Activated CD4-positive, alpha-beta memory T cell treated with anti-CD3 and anti-CD28 coated beads for 36 hours (primary cell): Measurements from ENCODE around the gene PPP4C. TPM values are rescaled to one million over a fixed set of nuclear protein-coding genes. Genes with fewer than 3 reads are reported as not detected.
A peak's percentile ranks its signal among the peaks of the same experiment; 100 is the strongest.
"Not testable (repeated sequence)": the region's sequence is repeated elsewhere in the genome, so short reads cannot be mapped to it uniquely, and the experiment has no call there.

Source experiments
- CTCF ChIA-PET: fragments of 350-600 bp; sonication (Branson Sonifier 250); formaldehyde crosslinking; loops from one replicate; lab custom pipeline; 2021; ENCODE audit warnings: antibody characterized with exemption, inconsistent platforms; lab: Charles Lee
- POLR2A ChIA-PET: fragments of 350-600 bp; sonication (Branson Sonifier 250); formaldehyde crosslinking; loops from one replicate; lab custom pipeline; 2021; ENCODE audit warnings: antibody characterized with exemption; lab: Charles Lee
- DNase-seq: peaks from one replicate; pipeline ENCODE4 v3.0.0-alpha.2; 2020
- H3K27ac Mint-ChIP-seq: one replicate; pipeline ENCODE4 v1.8.0; 2021; ENCODE audit warnings: mixed read lengths
- H3K27me3 Mint-ChIP-seq: one replicate; pipeline ENCODE4 v1.8.0; 2021; ENCODE audit warnings: mixed read lengths
- H3K36me3 Mint-ChIP-seq: one replicate; pipeline ENCODE4 v1.8.0; 2021; ENCODE audit warnings: mixed read lengths
- H3K4me1 Mint-ChIP-seq: one replicate; pipeline ENCODE4 v1.8.0; 2021; ENCODE audit warnings: low read depth, mixed read lengths
- H3K4me3 Mint-ChIP-seq: one replicate; pipeline ENCODE4 v1.8.0; 2021; ENCODE audit warnings: mild to moderate bottlenecking, mixed read lengths
- H3K9me3 Mint-ChIP-seq: one replicate; pipeline ENCODE4 v1.8.0; 2021; ENCODE audit warnings: mixed read lengths
- intact Hi-C: fragments of 100-400 bp; cut with micrococcal nuclease; formaldehyde crosslinking; loops from one replicate; pipeline ENCODE4 v1.15.1; 2023
- total RNA-seq, 2 experiments: library from RNA; stranded (reverse); gene quantifications; one replicate each; pipeline ENCODE4 v1.2.3, GENCODE V29; 2021

PPP4C gene
- total RNA-seq, 2 experiments from 2014 or later = 121 to 133 TPM

DNA sequence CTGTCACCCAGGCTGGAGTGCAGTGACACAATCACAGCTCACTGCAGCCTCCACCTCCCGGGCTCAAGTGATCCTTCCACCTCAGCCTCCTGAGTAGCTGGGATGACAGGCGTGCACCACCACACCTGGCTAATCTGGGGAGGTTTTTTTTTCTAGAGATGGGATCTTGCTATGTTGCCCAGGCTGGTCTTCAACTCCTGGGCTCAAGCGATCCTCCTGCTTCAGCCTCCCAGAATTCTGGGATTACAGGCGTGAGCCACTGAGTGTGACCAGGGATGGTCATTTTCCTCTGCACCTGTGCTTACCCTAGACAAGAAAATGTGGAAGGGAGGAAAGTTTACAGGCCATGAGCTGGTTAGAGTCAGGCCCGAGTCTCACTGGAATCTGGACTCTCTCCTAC, 35.1 kb upstream of the PPP4C start:
- H3K27me3 Mint-ChIP-seq, POLR2A ChIA-PET: not testable (repeated sequence)
- CTCF ChIA-PET = interaction anchor here (1.2 to 2.6 kb wide), 2 partner anchors 9 to 15 kb away, joined by 6 to 11 read pairs; partner anchors contain the start of gene TLCD3B

DNA sequence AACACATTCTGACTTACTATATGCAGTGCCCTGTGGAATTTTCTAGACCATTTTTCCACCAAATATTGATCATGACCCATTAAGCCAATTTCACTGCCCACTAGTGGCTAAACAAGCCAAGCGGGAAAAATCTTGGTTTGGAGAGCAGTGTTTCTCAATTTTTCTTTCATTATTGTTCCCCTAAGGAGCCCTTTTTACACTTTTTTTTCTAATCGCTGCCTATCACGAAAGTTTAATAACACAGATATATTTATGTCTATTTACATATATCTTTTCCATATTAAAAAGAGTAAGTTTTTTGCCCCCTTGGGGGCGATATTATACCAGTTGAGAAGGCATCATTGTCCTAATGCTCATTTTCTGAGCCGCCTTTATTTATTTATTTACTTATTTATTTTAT, 34.0 kb upstream of the PPP4C start:
- peaks cover 3% of the 10 kb centered on the region for H3K27me3 Mint-ChIP-seq
- H3K9me3 Mint-ChIP-seq = no peaks in the 10 kb centered on the region
- no peak for DNase-seq
- POLR2A ChIA-PET = interaction anchor here (0.7 kb wide), 1 partner anchor 45 kb away, joined by 3 read pairs; the partner anchor contains the start of gene INO80E
- H3K36me3 Mint-ChIP-seq = no peaks in the 10 kb centered on the region
- H3K4me3 Mint-ChIP-seq = no peak overlapping the region
- no peak overlapping the region for H3K27ac Mint-ChIP-seq
- CTCF ChIA-PET = interaction anchor here (1.2 to 3.3 kb wide), 6 partner anchors 10 to 51 kb away, joined by 5 to 17 read pairs (median 8); partner anchors contain the start of genes TBX6 and TLCD3B
- peaks cover 8% of the 10 kb centered on the region for H3K4me1 Mint-ChIP-seq
- intact Hi-C loops = no loop called here

More for the DNA sequence above, 35.1 kb upstream of the PPP4C start:
- DNase-seq, H3K9me3 Mint-ChIP-seq, intact Hi-C loops, H3K4me3 Mint-ChIP-seq, H3K27ac Mint-ChIP-seq, H3K36me3 Mint-ChIP-seq, H3K4me1 Mint-ChIP-seq: not testable (repeated sequence)

DNA sequence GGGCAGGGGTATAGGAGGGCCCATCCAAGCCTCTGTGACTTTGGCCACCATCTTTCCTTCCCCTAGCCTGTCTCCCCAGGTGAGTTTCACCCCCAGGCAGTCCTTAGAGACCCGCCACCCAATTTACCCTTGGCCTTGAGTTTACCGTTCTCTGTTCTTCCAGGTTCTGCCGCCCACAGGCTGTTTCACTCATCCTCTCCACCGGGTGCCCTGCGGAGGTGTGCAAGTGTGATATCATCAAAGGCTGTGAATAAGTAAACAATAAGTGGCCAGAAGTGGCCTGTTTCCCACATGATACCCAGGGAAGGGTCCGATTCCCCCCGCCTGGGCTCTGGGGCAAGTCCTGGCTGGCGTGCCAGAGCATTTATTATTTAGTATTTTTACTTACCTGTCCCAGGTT, 29.6 kb upstream of the PPP4C start:
- H3K36me3 Mint-ChIP-seq = no peaks in the 10 kb centered on the region
- CTCF ChIA-PET = interaction anchor here (1.2 kb wide), 1 partner anchor 14 kb away, joined by 3 read pairs; no protein-coding TSS in a partner anchor
- intact Hi-C loops = no loop called here

DNA sequence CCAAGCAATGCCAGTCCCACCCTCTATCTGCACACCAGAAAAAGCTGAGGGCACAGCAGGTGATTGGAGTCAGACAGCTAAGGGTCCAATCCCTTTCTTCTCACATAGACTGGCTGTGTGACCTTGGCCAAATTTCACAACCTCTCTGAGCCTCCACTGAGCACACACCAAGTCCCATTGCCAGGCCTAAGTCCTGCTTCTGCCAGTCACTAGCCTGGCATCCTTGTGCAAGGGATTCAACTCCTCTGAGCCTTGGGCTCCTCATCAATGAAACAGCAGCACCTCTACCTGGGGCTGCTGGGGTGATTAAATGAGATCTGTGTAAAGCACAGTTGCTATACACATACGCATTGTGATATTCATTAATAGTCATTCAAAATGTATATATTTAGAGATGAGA, 29.2 kb upstream of the PPP4C start:
- Mint-ChIP-seq H3K27ac (no peak overlapping the region), H3K9me3 (no peaks in the 10 kb centered on the region), H3K4me3 (no peak overlapping the region), H3K4me1 (peaks cover 14% of the 10 kb centered on the region), H3K27me3 (no peaks in the 10 kb centered on the region), H3K36me3 (no peaks in the 10 kb centered on the region)
- POLR2A ChIA-PET = no interaction called here
- CTCF ChIA-PET = interaction anchor here (1.2 kb wide), 1 partner anchor 14 kb away, joined by 3 read pairs; no protein-coding TSS in a partner anchor
- intact Hi-C loops = no loop called here
- no peak for DNase-seq

More for the DNA sequence above, 29.6 kb upstream of the PPP4C start:
- POLR2A ChIA-PET = no interaction called here
- DNase-seq = peak; percentile 49
- no peaks in the 10 kb centered on the region for H3K9me3 Mint-ChIP-seq
- no peak overlapping the region for H3K4me3 Mint-ChIP-seq
- H3K27ac Mint-ChIP-seq = no peak overlapping the region
- peaks cover 12% of the 10 kb centered on the region for H3K4me1 Mint-ChIP-seq
- H3K27me3 Mint-ChIP-seq = no peaks in the 10 kb centered on the region

DNA sequence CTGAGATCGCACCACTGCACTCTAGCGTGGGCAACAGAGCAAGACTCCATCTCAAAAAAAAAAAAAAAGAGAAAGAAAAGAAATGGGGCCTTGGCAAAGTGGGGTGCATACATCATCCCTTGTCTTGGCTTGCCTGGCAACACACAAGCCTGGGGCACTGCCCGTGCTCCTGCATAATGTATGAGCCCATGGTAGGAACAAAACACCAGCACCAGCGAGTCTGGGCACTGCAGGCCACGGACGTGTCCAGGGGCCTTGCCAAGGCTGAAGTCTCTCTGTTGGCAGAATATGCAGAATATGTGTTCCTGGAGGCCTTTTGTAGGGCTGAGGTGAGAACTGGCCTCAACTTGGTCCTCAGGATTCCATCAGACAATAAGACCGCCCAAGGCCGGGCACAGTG, 25.9 kb upstream of the PPP4C start:
- Mint-ChIP-seq H3K4me3 (no peak overlapping the region), H3K27me3 (no peaks in the 10 kb centered on the region), H3K9me3 (no peaks in the 10 kb centered on the region), H3K36me3 (no peaks in the 10 kb centered on the region), H3K27ac (no peak overlapping the region), H3K4me1 (peaks cover 28% of the 10 kb centered on the region)
- DNase-seq = no peak
- POLR2A ChIA-PET = interaction anchor here (1.6 kb wide), 1 partner anchor 15 kb away, joined by 4 read pairs; no protein-coding TSS in a partner anchor
- CTCF ChIA-PET = no interaction called here
- intact Hi-C loops = loop anchor here (5.0 kb wide), 1 partner anchor 42 kb away; the partner anchor contains the start of gene TBX6

DNA sequence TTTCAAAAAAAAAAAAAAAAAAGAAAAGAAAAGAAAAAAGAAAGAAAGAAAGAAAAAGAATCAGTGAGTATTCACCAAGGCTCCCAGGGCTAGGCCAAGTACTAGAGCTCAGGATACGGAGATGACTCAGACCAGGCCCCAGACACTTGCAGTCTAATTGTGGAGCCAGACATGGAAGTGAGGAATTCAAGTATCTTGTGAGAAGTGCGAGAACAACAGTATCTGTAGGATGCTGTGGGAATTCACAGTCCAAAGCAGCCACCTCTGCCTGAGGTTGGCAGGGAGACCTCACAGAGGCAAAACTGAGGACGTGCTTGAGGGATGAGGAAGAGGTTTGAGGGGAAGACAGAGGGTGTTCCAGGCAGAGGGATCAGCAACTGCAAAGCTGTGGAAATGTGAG, 24.3 kb upstream of the PPP4C start:
- no peaks in the 10 kb centered on the region for H3K36me3 Mint-ChIP-seq
- no peak for DNase-seq
- H3K27me3 Mint-ChIP-seq = no peaks in the 10 kb centered on the region
- no peaks in the 10 kb centered on the region for H3K9me3 Mint-ChIP-seq
- peak overlapping the region; percentile 75 for H3K4me3 Mint-ChIP-seq
- POLR2A ChIA-PET = no interaction called here
- intact Hi-C loops = loop anchor here (5.0 kb wide), 1 partner anchor 41 kb away; the partner anchor contains the start of gene TBX6
- H3K27ac Mint-ChIP-seq = no peak overlapping the region
- H3K4me1 Mint-ChIP-seq = peaks cover 28% of the 10 kb centered on the region
- CTCF ChIA-PET = interaction anchor here (0.9 to 2.1 kb wide), 3 partner anchors 14 to 40 kb away, joined by 3 to 8 read pairs (median 3); partner anchors contain the start of genes ALDOA and TBX6

DNA sequence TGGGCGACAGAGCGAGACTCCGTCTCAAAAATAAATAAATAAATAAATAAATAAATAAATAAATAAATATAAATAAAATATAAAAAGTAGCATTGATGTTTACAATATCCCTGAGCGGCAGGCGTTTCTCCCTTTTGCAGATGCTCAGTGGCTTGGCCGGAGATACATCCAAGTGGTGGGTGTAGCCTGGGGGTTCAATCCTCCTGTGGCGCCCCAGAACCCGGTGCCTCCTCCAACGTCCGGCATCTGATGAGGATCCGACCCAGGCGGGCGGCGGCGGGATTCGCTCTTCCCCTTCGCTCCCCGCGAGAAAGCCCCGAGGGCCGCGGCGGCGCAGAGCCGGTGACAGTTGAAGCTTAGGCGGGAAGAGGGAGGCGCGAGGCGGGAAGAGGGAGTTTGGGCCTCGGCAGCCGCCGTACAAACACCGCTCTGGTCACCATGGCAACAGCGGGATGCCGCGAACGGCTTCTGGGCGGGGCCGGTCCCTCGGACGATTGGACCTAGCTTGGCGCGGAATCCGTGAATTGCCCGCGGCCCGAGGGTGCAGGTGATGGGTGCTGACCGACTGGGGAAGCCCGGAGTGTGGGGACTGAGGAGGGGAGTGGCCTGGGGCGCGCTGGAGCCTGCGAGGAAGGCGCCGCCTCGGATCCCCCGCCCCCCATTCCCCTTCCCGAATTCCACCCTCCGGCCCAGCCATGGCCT, 23.0 kb upstream of the PPP4C start:
- ChIA-PET POLR2A (interaction anchor here (1.0 to 5.0 kb wide), 3 partner anchors 12 to 236 kb away, joined by 3 to 48 read pairs (median 3); partner anchors contain the start of gene ALDOA), CTCF (interaction anchor here (0.9 to 2.1 kb wide), 7 partner anchors 10 to 233 kb away, joined by 3 to 13 read pairs (median 5); partner anchors contain the start of genes ALDOA, MVP, TBX6 and TLCD3B)
- Mint-ChIP-seq H3K36me3 (no peaks in the 10 kb centered on the region), H3K27me3 (no peaks in the 10 kb centered on the region), H3K9me3 (no peaks in the 10 kb centered on the region), H3K27ac (peak overlapping the region; percentile 49), H3K4me3 (peak overlapping the region; percentile 86), H3K4me1 (peaks cover 28% of the 10 kb centered on the region)
- intact Hi-C loops = loop anchor here (1.0 to 5.0 kb wide), 2 partner anchors 12 to 39 kb away; partner anchors contain the start of genes ALDOA and TBX6
- DNase-seq = peak; percentile 95

DNA sequence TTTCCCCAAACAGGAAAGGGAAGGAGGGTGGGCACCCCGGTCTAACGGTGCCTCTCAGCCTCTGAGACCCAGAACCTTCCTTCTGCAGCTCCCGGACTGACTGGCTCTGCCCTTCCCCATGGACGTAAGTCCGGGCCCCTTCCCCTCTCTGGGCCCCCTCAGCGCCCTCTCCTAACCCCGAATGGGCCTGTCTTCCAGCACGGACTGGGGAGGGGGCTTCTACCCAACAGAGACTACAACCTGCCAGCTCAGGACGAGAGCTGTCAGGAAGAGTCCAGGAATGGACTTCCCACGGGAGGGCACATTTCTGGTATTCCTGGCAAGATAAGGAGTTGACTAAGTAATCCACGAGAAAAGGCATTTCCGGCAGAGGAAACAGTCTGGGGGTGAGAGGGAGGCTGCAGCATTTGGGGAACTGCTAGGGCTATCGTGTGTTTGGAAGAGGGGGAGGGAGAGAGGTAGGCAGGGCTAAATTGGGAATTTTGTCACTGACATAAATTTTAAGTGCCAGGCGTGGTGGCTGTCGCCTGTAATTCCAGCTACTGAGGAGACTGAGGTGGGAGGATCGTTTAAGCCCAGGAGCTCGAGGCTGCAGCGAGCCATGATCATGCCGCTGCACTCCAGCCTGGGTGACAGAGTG, 22.3 kb upstream of the PPP4C start:
- intact Hi-C loops = loop anchor here (1.0 to 5.0 kb wide), 2 partner anchors 12 to 39 kb away; partner anchors contain the start of genes ALDOA and TBX6
- H3K9me3 Mint-ChIP-seq = no peaks in the 10 kb centered on the region
- H3K4me3 Mint-ChIP-seq = peak overlapping the region; percentile 86
- CTCF ChIA-PET = interaction anchor here (0.9 to 3.3 kb wide), 8 partner anchors 10 to 233 kb away, joined by 3 to 25 read pairs (median 8); partner anchors contain the start of genes ALDOA, MVP, TBX6 and TLCD3B
- no peak overlapping the region for H3K27ac Mint-ChIP-seq
- H3K4me1 Mint-ChIP-seq = peaks cover 28% of the 10 kb centered on the region
- POLR2A ChIA-PET = interaction anchor here (1.0 to 5.0 kb wide), 4 partner anchors 11 to 236 kb away, joined by 3 to 48 read pairs (median 3); partner anchors contain the start of gene ALDOA
- no peaks in the 10 kb centered on the region for H3K36me3 Mint-ChIP-seq
- DNase-seq = no peak
- no peaks in the 10 kb centered on the region for H3K27me3 Mint-ChIP-seq

DNA sequence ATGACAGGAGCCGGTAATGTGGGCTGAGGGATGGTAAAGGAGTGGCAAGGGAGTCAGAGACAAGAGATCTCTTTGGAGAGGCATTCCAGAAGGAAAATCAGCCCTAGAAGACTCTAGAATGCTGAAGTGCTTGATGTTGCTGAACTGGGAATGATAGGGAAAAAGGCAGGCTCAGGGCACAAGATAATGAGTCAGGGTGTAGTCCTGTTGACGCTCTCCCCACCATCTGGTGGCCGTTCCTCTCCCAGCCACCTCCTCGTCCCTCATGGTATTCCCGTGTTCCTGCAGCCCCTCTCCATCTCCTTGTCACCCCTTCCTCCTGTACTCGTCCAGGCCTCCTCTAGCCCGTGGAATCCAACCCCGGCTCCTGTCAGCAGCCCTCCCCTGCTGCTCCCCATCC, 21.3 kb upstream of the PPP4C start:
- ChIA-PET POLR2A (interaction anchor here (1.3 to 5.0 kb wide), 3 partner anchors 11 to 246 kb away, joined by 3 to 48 read pairs (median 5); partner anchors contain the start of gene ALDOA), CTCF (interaction anchor here (0.6 to 3.3 kb wide), 11 partner anchors 9 to 355 kb away, joined by 3 to 33 read pairs (median 8); partner anchors contain the start of genes ALDOA, TBX6 and TLCD3B)
- intact Hi-C loops = loop anchor here (5.0 kb wide), 1 partner anchor 38 kb away; the partner anchor contains the start of gene TBX6
- H3K27ac Mint-ChIP-seq = no peak overlapping the region
- H3K4me1 Mint-ChIP-seq = peaks cover 28% of the 10 kb centered on the region
- H3K4me3 Mint-ChIP-seq = peak overlapping the region; percentile 42
- H3K27me3 Mint-ChIP-seq = no peaks in the 10 kb centered on the region
- H3K9me3 Mint-ChIP-seq = no peaks in the 10 kb centered on the region
- DNase-seq = no peak
- no peaks in the 10 kb centered on the region for H3K36me3 Mint-ChIP-seq

DNA sequence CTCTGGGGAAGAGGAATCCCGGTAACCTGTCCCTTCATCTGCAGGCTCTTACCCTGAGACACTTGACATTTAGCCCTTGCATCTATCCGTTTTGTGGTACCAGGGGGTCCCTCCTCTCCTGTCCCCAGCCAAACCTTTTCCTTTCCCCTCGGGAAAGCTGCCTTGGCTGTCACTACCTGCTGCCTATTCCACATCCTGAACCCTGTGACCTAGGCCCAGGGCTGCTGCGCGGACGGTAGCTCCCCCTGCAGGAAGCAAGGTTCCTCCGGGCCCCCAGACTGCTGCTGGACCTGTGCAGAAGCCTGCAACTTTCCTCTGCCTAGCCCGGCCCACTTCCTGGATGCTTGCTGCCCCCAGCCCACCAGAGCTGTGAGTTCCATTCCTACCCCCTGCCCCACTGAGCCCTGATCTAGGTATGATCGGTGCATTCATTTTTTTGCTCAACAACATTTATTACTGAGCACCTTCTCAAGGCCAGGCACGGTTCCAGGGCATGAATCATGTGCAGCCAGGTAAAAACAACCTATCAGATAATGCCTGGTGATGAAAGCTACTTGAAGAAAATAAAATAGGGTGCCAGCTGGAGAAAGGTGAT, 20.7 kb upstream of the PPP4C start:
- no peaks in the 10 kb centered on the region for H3K36me3 Mint-ChIP-seq
- POLR2A ChIA-PET = interaction anchor here (0.6 to 5.0 kb wide), 7 partner anchors 10 to 247 kb away, joined by 3 to 48 read pairs (median 4); partner anchors contain the start of genes ALDOA, HIRIP3, INO80E and TBX6
- no peaks in the 10 kb centered on the region for H3K9me3 Mint-ChIP-seq
- H3K4me3 Mint-ChIP-seq = peak overlapping the region; percentile 42
- no peaks in the 10 kb centered on the region for H3K27me3 Mint-ChIP-seq
- H3K27ac Mint-ChIP-seq = peak overlapping the region; percentile 79
- CTCF ChIA-PET = interaction anchor here (0.6 to 3.3 kb wide), 21 partner anchors 10 to 392 kb away, joined by 3 to 33 read pairs (median 5); partner anchors contain the start of genes ALDOA, C16orf92, CDIPT and PPP4C
- intact Hi-C loops = loop anchor here (5.0 kb wide), 1 partner anchor 37 kb away; the partner anchor contains the start of gene TBX6
- DNase-seq = peak; percentile 76
- peaks cover 28% of the 10 kb centered on the region for H3K4me1 Mint-ChIP-seq

DNA sequence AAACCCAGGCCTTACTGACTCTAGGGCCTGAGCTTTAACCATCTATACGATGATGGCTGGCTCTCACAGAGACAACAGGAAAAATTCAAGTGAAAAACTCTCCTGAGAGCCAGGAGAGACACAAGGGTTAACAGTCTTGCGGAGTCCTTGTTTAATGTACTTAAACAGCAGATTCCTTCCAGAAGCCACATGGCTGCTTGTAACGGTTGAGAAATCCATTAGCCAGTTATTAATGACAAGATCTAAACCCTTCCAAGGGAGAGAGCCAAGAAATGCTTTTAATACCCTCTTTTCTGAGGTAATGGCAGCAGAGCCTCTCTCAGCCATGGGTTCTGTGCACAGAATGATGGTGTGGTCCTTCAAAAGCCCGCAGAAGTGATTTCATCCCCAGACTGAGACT, 15.4 kb upstream of the PPP4C start:
- H3K36me3 Mint-ChIP-seq = peaks cover 6% of the 10 kb centered on the region
- intact Hi-C loops = loop anchor here (10.0 kb wide), 1 partner anchor 594 kb away; the partner anchor contains the start of genes FBRS and PRR14
- no peak overlapping the region for H3K4me3 Mint-ChIP-seq
- no peaks in the 10 kb centered on the region for H3K9me3 Mint-ChIP-seq
- no peaks in the 10 kb centered on the region for H3K27me3 Mint-ChIP-seq
- ChIA-PET POLR2A (no interaction called here), CTCF (no interaction called here)
- H3K4me1 Mint-ChIP-seq = peaks cover 11% of the 10 kb centered on the region
- no peak for DNase-seq
- no peak overlapping the region for H3K27ac Mint-ChIP-seq
